Activated naive CD8-positive, alpha-beta T cell (primary cell): ENCODE results near the gene EXOC1.

Experiments used
- H3K27ac Mint-ChIP-seq: one replicate; pipeline ENCODE4 v1.8.0; 2021; ENCODE audit warnings: mixed read lengths
- H3K27me3 Mint-ChIP-seq: one replicate; pipeline ENCODE4 v1.8.0; 2021; ENCODE audit warnings: mixed read lengths
- H3K36me3 Mint-ChIP-seq: one replicate; pipeline ENCODE4 v1.8.0; 2021; ENCODE audit warnings: mixed read lengths
- H3K4me1 Mint-ChIP-seq: one replicate; pipeline ENCODE4 v1.8.0; 2021; ENCODE audit warnings: low read depth, mixed read lengths
- H3K4me3 Mint-ChIP-seq: one replicate; pipeline ENCODE4 v1.8.0; 2021; ENCODE audit warnings: mild to moderate bottlenecking, mixed read lengths
- H3K9me3 Mint-ChIP-seq: one replicate; pipeline ENCODE4 v1.8.0; 2021; ENCODE audit warnings: low read depth, mixed read lengths

EXOC1 gene

DNA sequence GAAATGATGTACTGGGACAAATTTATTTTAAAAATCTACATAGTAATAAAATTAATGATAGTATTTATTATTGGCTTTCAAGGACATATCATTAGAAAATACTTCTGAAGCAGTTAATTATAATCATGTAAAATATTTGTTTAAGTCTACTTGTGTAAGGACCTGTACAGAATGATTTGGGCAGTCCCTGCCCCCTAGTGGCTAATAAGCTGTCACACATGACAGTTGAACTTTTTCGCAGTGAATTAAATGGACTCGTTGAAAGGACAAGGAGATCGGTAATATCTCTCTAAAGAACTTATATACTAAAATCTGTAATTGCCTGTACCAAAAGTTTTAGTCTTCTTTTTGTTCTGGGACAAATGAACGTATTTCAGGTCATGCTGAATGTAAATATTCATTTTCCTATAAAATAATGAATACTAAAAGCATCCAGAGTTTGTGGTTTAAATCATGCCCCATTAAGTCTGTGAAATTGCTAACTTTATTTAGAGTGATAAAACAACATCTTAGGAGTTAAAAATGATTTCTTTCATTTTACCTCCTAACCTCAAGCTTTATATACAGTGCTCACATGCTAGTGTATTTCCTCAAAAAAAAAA is 13.6 kb downstream of the EXOC1 start:
- Mint-ChIP-seq H3K4me1 (peaks cover 27% of the 10 kb centered on the region), H3K9me3 (no peaks in the 10 kb centered on the region), H3K27me3 (no peaks in the 10 kb centered on the region), H3K27ac (peak overlapping the region; percentile 64), H3K4me3 (no peak overlapping the region), H3K36me3 (peaks cover 11% of the 10 kb centered on the region)

DNA sequence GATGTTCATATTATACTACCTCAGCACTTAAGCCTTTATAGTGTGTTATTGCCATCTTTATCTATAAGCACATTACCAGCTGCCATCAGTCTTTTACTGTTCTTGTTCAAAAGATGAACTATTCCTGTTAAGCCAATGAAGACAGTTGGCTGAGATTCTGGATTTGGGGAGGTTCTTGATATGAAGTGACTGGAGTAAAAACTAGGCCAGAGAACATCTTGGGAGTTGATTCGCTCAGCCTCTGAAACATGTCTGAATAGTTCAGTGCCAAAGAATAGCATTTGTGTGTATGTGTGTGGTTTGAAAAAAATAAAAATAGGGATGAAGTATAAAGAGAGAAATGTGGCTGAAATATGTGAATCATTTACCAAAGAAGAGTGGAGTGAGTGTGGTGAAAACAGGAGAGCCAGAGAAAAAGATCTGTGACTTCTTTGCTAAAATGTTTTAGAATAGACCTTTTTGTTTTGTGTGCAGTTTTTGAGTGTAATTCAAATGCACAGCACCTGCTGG is 15.2 kb downstream of the EXOC1 start:
- Mint-ChIP-seq H3K27ac (no peak overlapping the region), H3K4me1 (peaks cover 25% of the 10 kb centered on the region), H3K27me3 (no peaks in the 10 kb centered on the region)

GRCh38 chr4:55871299-55871800 is 17.9 kb downstream of the EXOC1 start:
- Mint-ChIP-seq H3K4me1 (peaks cover 11% of the 10 kb centered on the region), H3K9me3 (no peaks in the 10 kb centered on the region), H3K27me3 (no peaks in the 10 kb centered on the region), H3K27ac (no peak overlapping the region), H3K4me3 (no peak overlapping the region), H3K36me3 (peaks cover 17% of the 10 kb centered on the region)

More for the DNA sequence above, 15.2 kb downstream of the EXOC1 start:
- Mint-ChIP-seq H3K9me3 (no peaks in the 10 kb centered on the region), H3K4me3 (no peak overlapping the region), H3K36me3 (peaks cover 13% of the 10 kb centered on the region)

GRCh38 chr4:55874831-55875230 is 21.4 kb downstream of the EXOC1 start:
- no peaks in the 10 kb centered on the region for H3K9me3 Mint-ChIP-seq
- H3K36me3 Mint-ChIP-seq: peaks cover 18% of the 10 kb centered on the region
- no peak overlapping the region for H3K27ac Mint-ChIP-seq
- H3K4me3 Mint-ChIP-seq: no peak overlapping the region
- H3K4me1 Mint-ChIP-seq: no peaks in the 10 kb centered on the region
- H3K27me3 Mint-ChIP-seq: no peaks in the 10 kb centered on the region

GRCh38 chr4:55876387-55876786 is 22.9 kb downstream of the EXOC1 start:
- peaks cover 18% of the 10 kb centered on the region for H3K36me3 Mint-ChIP-seq
- H3K4me1 Mint-ChIP-seq: no peaks in the 10 kb centered on the region
- H3K27ac Mint-ChIP-seq: no peak overlapping the region
- H3K9me3 Mint-ChIP-seq: no peaks in the 10 kb centered on the region
- no peak overlapping the region for H3K4me3 Mint-ChIP-seq
- no peaks in the 10 kb centered on the region for H3K27me3 Mint-ChIP-seq

DNA sequence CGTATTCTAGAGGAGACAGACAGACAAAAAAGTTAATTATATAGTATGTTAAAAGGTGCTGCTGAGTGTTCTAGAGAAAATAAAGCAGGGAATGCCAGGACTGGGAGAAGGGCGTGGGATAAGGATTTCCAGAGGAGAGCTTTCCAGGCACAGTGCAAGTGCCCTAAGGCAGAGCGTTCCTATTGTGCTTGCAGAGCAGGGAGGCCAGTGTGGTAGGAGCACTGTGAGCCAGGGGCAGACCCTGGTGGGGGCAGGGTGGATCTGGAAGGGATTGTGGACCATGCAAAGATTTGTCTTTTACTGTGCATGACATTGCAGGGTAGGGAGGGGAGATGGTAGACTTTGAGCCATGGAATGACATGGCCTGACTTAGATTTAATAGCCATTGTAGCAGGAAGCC is 25.8 kb downstream of the EXOC1 start:
- H3K36me3 Mint-ChIP-seq: peaks cover 18% of the 10 kb centered on the region
- H3K27me3 Mint-ChIP-seq: no peaks in the 10 kb centered on the region

GRCh38 chr4:55880652-55881280 is 27.3 kb downstream of the EXOC1 start:
- H3K4me1 Mint-ChIP-seq: no peaks in the 10 kb centered on the region
- H3K36me3 Mint-ChIP-seq: peaks cover 16% of the 10 kb centered on the region
- H3K27me3 Mint-ChIP-seq: no peaks in the 10 kb centered on the region
- no peaks in the 10 kb centered on the region for H3K9me3 Mint-ChIP-seq
- H3K27ac Mint-ChIP-seq: no peak overlapping the region
- no peak overlapping the region for H3K4me3 Mint-ChIP-seq

More for the DNA sequence above, 25.8 kb downstream of the EXOC1 start:
- H3K4me1 Mint-ChIP-seq: no peaks in the 10 kb centered on the region
- H3K9me3 Mint-ChIP-seq: no peaks in the 10 kb centered on the region
- no peak overlapping the region for H3K27ac Mint-ChIP-seq
- no peak overlapping the region for H3K4me3 Mint-ChIP-seq

GRCh38 chr4:55884093-55884850 is 30.8 kb downstream of the EXOC1 start:
- no peak overlapping the region for H3K27ac Mint-ChIP-seq
- no peaks in the 10 kb centered on the region for H3K27me3 Mint-ChIP-seq
- H3K4me1 Mint-ChIP-seq: peaks cover 11% of the 10 kb centered on the region
- peaks cover 11% of the 10 kb centered on the region for H3K36me3 Mint-ChIP-seq
- no peak overlapping the region for H3K4me3 Mint-ChIP-seq
- no peaks in the 10 kb centered on the region for H3K9me3 Mint-ChIP-seq

DNA sequence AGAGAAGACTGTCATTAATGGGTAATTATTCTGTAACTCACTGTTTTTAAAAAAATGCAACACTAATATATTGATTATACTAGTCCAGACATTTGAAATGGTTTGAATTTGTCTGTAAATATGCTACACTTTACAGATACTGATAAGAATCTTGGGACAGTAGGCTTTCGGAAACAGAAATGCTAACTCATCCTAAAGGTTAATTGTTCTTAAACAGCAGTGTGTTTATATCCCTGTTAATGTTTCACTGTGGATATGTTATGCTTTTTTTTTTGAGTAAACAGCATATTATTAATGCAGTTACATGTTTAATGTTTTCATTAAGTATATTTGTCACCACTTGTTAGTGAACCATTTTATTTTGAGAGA is 31.4 kb downstream of the EXOC1 start:
- H3K27me3 Mint-ChIP-seq: no peaks in the 10 kb centered on the region
- no peak overlapping the region for H3K27ac Mint-ChIP-seq
- H3K4me1 Mint-ChIP-seq: peaks cover 11% of the 10 kb centered on the region
- no peak overlapping the region for H3K4me3 Mint-ChIP-seq
- peaks cover 9% of the 10 kb centered on the region for H3K36me3 Mint-ChIP-seq
- no peaks in the 10 kb centered on the region for H3K9me3 Mint-ChIP-seq

- Mint-ChIP-seq H3K4me3 (no peak overlapping the region), H3K27ac (no peak overlapping the region), H3K9me3 (no peaks in the 10 kb centered on the region), H3K4me1 (peaks cover 27% of the 10 kb centered on the region), H3K36me3 (peaks cover 10% of the 10 kb centered on the region), H3K27me3 (no peaks in the 10 kb centered on the region)
Measured at GRCh38 chr4:55887594-55887993, 34.1 kb downstream of the EXOC1 start.

GRCh38 chr4:55892156-55892555 is 38.7 kb downstream of the EXOC1 start:
- peaks cover 27% of the 10 kb centered on the region for H3K4me1 Mint-ChIP-seq
- peak overlapping the region; percentile 9 for H3K27ac Mint-ChIP-seq
- peaks cover 12% of the 10 kb centered on the region for H3K36me3 Mint-ChIP-seq
- H3K9me3 Mint-ChIP-seq: no peaks in the 10 kb centered on the region
- no peaks in the 10 kb centered on the region for H3K27me3 Mint-ChIP-seq
- H3K4me3 Mint-ChIP-seq: no peak overlapping the region

DNA sequence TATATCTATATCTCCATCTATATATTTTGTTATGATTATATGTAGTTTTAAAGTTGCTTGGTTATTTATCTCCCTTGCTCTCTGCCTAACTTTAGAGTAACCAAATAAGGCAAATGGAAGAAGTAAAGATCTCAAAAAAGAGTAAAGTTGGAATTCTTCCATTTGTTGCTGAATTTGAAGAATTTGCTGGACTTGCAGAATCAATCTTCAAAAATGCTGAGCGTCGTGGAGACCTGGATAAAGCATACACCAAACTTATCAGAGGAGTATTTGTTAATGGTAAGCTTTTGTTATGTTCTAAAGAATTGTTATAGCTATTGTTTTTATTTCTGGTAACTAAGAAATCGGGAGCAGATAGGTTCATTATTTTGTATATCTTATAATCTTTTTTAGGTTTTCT is 43.2 kb downstream of the EXOC1 start:
- Mint-ChIP-seq H3K9me3 (no peaks in the 10 kb centered on the region), H3K36me3 (peaks cover 7% of the 10 kb centered on the region), H3K4me1 (peaks cover 9% of the 10 kb centered on the region), H3K27ac (no peak overlapping the region), H3K4me3 (no peak overlapping the region), H3K27me3 (no peaks in the 10 kb centered on the region)

DNA sequence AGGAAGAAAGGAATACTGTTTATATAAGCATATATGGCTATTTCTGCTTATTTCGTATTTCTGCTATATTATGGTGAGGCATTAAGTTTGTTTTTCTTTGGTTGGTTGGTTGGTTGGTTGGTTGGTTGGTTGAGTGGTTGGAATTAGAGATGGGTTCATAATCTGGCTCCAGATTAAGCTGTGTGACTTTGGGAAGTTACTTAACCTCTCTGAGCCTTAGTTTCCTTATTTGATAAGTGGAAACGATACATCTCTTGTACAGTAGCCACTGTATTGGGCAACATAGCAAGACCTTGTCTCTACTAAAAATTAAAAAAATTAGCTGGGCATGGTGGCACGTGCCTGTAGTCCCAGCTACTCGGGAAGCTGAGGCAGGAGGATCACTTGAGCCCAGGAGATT is 49.2 kb downstream of the EXOC1 start:
- peaks cover 9% of the 10 kb centered on the region for H3K36me3 Mint-ChIP-seq

GRCh38 chr4:55903577-55903976 is 50.1 kb downstream of the EXOC1 start:
- H3K27ac Mint-ChIP-seq: peak overlapping the region; percentile 80
- peaks cover 38% of the 10 kb centered on the region for H3K4me1 Mint-ChIP-seq
- H3K9me3 Mint-ChIP-seq: no peaks in the 10 kb centered on the region

More for the DNA sequence above, 49.2 kb downstream of the EXOC1 start:
- Mint-ChIP-seq H3K9me3 (no peaks in the 10 kb centered on the region), H3K27me3 (no peaks in the 10 kb centered on the region), H3K4me3 (no peak overlapping the region), H3K27ac (peak overlapping the region; percentile 80), H3K4me1 (peaks cover 33% of the 10 kb centered on the region)

DNA sequence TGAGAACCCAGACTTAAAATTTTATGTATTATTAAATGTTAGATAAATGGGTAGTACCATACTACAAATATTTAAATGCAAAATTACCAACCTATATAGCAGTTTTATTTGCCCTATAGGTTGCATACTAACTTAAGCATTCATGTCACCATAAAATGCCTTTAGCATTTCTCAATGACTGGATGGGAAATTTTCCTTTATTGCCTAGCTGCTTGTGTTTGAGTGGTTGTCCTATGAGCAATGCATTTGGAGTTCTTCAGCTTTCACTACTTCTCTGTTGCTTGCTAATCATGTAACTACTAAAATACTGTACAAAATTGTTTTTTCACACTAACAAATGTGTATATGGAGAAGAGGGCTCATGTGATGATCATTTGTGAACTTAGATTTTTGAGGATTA is 51.1 kb downstream of the EXOC1 start:
- no peak overlapping the region for H3K4me3 Mint-ChIP-seq
- no peaks in the 10 kb centered on the region for H3K27me3 Mint-ChIP-seq
- peaks cover 38% of the 10 kb centered on the region for H3K4me1 Mint-ChIP-seq
- no peaks in the 10 kb centered on the region for H3K9me3 Mint-ChIP-seq
- peaks cover 9% of the 10 kb centered on the region for H3K36me3 Mint-ChIP-seq
- H3K27ac Mint-ChIP-seq: peak overlapping the region; percentile 28

More at GRCh38 chr4:55903577-55903976, 50.1 kb downstream of the EXOC1 start:
- H3K36me3 Mint-ChIP-seq: peaks cover 9% of the 10 kb centered on the region
- no peaks in the 10 kb centered on the region for H3K27me3 Mint-ChIP-seq
- no peak overlapping the region for H3K4me3 Mint-ChIP-seq
